ENCODE measurements around the gene CAMSAP2. TPM values are rescaled to one million over a fixed set of nuclear protein-coding genes. Genes with fewer than 3 reads are reported as not detected.
"Not testable (repeated sequence)": the region's sequence is repeated elsewhere in the genome, so short reads cannot be mapped to it uniquely, and the experiment has no call there.

CAMSAP2 gene
- total RNA-seq, 1 donor from 2014 or later = 37.5 TPM

DNA sequence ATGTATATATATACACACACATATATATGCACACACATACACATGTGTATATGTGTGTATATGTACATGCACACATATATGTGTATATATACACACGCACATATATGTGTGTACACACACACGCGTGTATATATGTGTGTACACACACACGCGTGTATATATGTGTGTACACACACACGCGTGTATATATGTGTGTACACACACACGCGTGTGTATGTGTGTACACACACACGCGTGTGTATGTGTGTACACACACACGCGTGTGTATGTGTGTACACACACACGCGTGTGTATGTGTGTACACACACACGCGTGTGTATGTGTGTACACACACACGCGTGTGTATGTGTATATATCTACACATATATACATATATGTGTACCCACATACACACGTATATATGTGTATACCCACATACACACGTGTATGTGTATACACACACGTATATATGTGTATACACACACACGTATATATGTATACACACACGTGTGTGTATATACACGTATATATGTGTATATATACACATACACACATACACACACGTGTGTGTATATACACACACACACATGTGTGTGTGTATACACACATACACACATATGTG is 78.0 kb downstream of the CAMSAP2 start:
- ATAC-seq (ENCODE audit: poor library complexity); intact Hi-C loops (cut with DNase I); DNase-seq: not testable (repeated sequence)

DNA sequence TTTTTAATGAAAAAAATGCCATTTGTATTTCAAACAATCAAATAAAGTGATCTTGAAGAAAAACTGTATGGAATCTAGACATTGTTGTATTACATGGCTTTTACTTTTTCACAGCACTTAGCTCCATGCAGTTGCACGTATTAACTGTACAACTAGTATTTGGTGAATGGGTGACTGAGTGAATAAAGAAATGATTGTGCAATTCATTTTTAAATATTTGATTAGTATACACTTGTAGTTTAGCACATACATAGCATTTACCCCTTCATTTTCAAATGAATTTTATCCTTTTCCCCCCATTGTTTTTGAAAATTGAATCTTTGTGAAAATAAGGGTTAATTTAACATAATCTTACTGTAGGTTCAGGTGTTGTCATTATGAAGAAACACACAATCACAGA is 79.6 kb downstream of the CAMSAP2 start:
- intact Hi-C loops (cut with DNase I) = no loop called here
- no peak for ATAC-seq (ENCODE audit: poor library complexity)
- DNase-seq = no peak

DNA sequence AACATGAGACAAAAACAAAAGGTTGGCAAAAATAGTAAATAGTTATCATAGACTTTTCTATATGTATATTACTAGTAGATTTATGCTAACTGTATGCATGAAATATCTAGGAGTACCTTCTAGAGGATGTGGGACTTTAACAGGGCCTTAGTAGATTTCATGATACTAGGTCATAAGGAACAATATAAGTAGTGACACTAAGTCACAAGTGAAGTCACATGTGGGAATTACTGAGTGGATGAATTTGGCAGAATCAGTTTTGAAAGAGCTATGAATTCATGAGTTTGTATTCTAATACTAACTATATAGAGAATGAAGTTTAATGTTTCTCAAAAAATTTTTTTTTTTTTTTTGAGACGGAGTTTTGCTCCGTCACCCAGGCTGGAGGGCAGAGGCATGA is 81.0 kb downstream of the CAMSAP2 start:
- DNase-seq (no peak), ATAC-seq (ENCODE audit: poor library complexity) (no peak)
- intact Hi-C loops (cut with DNase I) = no loop called here

DNA sequence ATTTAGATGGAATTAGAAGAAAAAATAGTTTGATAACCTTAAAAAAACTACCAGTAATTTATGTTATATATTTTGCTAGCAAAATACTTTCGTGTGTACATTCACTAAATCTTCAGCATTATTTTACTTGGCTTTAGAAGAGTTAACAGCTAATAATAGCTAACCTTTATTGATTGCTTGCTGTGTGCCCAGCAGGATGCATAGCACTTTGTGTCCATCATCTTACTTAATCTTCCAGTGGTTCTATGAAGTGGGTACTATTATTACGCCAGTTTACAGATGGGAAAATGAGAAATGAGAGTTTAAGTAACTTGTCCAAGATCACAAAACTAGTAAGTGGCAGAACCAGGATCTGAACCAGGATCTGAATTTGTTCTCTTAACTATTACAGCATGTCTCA is 92.4 kb downstream of the CAMSAP2 start:
- DNase-seq = no peak
- intact Hi-C loops (cut with DNase I) = loop anchor here (10.0 kb wide), 1 partner anchor 206 kb away; the partner anchor contains the start of gene KIF14
- no peak for ATAC-seq (ENCODE audit: poor library complexity)

DNA sequence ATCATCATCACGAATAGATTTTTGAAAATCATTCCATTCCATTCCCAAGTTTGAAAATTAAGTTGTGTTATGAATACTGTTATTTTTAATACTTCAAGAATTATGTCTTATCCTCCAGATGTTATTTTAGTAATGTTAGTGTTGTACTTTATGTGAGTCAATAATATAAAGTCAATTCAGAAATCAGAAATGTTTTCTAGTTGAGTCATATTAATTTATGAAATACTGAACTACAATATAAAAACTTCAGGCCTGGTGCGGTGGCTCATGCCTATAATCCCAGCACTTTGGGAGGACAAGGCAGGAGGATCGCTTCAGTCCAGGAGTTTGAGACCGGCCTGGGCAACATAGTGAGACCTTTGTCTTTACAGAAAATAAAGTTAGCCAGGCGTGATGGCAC is 95.7 kb downstream of the CAMSAP2 start:
- DNase-seq (no peak), ATAC-seq (ENCODE audit: poor library complexity) (no peak)
- intact Hi-C loops (cut with DNase I) = loop anchor here (10.0 kb wide), 1 partner anchor 210 kb away; the partner anchor contains the start of gene KIF14

DNA sequence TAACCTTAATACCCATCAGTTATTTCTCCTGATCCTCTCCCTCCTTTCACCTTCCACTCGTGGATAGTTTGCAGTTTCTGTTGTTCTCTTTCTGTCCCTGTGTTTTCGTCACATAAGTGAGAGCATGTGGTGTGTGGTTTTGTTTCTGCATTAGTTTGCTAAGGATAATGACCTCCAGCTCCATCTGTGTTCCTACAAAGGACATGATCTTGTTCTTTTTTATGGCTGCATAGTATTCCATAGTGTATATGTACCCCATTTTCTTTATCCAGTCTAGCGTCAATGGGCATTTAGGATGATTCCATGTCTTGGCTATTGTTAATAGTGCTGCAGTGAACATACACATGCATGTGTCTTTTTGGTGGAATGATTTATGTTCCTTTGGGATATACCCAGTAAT is 97.5 kb downstream of the CAMSAP2 start:
- DNase-seq (no peak), ATAC-seq (ENCODE audit: poor library complexity) (no peak)
- intact Hi-C loops (cut with DNase I) = loop anchor here (10.0 kb wide), 1 partner anchor 211 kb away; the partner anchor contains the start of gene KIF14

DNA sequence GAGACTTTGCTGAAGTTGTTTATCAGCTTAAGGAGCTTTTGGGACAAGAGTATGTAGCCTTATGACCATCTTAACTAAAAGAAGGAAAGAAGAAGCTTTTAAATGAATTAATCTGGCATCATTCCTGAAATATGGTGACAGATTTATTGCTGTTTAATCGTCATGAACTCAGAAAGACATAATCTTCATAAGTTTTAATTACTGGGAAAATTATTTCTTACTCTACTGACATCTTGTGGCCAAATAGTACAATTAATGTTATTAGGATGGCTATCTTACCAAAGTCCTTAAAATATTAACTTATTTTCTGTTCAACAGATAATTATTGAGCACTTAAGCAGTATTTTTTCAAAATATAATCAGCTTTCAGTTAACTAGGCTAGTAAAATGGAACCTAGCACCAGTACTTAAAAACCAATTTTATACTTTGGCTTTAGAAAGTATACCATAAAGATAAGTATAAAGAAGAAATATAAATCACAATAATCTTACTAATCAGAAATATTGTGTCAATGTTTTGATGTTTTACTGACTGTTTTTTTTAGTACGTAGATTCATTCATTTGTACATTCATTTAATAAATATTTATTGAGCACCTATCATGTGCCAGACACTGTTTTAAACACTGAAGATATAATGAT is 99.4 kb downstream of the CAMSAP2 start:
- intact Hi-C loops (cut with DNase I) = loop anchor here (10.0 kb wide), 1 partner anchor 213 kb away; the partner anchor contains the start of gene KIF14
- no peak for ATAC-seq (ENCODE audit: poor library complexity)
- no peak for DNase-seq

DNA sequence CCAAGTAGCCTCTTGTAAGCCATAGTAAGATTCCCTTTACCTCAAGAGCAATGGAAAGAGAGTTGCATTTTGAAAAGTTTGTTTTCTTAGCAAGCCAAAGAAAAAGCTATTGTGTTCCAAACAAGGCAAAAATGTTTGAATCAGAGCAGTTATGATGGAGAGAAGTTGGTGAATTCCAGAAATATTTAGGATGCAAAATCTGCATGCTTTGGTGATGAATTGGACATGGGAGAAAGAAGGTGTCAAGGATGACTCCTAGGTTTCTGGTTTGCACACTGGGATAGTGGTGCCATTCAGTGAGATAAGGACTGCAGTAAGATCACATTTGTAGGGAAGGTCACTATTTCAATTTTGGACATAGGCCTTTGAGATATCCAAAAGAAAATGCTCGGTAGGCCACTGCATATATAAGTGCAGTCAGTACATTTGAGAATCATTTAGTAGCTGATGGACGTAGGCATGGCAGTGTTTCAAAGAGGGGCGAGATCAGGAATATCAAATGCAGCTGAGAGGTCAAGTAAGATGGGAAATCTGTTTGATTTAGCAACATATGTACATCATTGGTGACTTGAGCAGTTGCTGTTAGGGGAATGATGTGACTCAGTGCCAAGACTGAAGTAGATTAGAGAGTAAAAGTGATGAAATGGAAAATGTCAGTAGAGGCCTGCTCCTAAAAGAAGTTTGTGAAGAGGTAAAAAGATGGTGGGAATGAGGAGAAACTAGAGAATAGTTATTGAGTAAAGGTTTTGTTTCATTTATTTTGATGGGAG is 100.2 kb downstream of the CAMSAP2 start:
- no peak for DNase-seq
- intact Hi-C loops (cut with DNase I) = loop anchor here (10.0 kb wide), 1 partner anchor 214 kb away; the partner anchor contains the start of gene KIF14

DNA sequence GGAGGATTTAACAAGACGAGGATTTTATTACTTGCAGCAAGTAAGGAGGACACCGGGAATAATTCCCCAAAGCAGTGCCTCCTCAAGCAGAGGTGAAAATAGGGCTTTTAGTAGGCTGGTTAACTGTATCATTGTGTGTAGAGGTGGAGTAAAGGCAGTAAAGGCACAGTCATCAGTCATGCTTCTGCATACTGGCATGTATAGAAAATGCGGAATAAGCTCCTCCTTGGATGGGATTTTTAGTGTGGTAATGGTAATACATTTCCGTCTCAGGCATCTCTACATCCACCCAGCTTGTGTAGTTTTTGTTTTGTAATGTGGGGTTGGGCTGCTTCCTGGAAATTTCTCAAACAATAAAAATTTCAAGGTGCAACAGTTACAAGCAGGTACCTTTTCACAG is 106.7 kb downstream of the CAMSAP2 start:
- intact Hi-C loops (cut with DNase I) = no loop called here
- ATAC-seq (ENCODE audit: poor library complexity) (no peak), DNase-seq (no peak)

More for the DNA sequence above, 100.2 kb downstream of the CAMSAP2 start:
- no peak for ATAC-seq (ENCODE audit: poor library complexity)

DNA sequence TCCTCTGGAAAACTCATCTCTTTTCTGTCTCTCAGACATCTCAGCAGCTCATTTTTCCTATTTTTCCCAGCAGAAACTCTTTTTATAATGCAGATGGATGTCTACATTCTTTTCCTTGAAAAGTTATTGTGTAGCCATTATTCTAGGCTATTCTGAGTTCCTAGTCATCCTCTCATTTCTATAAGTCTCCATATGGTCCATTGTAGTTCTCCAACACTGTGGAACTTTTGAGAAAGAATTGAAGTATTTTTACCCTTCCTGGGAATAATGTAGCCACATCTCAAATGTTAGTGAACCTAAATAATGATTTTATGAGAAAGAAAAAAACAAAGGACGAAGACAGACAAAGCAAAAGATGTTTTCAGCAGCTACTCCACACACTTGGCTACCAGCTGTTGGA is 107.7 kb downstream of the CAMSAP2 start:
- intact Hi-C loops (cut with DNase I) = no loop called here
- ATAC-seq (ENCODE audit: poor library complexity) = no peak
- DNase-seq = no peak

DNA sequence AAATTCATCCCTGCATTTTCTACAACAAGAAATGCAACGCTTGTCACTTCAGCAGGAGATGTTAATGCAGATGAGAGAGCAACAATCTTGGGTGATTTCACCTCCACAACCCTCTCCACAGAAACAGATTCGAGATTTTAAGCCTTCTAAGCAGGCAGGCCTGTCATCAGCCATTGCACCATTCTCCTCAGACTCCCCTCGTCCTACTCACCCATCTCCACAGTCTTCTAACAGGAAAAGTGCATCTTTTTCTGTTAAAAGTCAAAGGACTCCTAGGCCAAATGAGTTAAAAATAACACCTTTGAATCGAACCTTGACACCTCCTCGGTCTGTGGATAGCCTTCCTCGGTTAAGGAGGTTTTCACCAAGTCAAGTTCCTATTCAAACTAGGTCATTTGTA is 110.7 kb downstream of the CAMSAP2 start:
- intact Hi-C loops (cut with DNase I) = no loop called here

DNA sequence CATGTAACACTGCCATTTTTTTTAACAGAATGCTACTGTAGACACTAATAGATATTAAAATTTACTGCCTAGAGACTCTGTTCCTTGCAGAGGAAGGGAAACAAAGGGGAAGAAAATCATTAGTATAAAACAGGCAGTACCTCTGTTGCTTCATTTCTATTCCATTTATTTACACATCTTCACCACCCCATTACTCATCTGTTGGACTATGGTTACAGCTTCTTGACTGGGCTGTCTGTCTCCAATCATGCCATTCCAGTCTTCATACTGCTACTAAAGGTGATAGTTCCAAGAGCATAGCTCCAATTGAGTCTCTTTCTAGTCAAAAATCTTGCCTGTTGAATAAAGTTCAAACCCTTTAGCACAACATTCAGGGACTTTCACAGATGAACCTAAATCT is 111.9 kb downstream of the CAMSAP2 start:
- DNase-seq (no peak), ATAC-seq (ENCODE audit: poor library complexity) (no peak)
- intact Hi-C loops (cut with DNase I) = no loop called here

More for the DNA sequence above, 110.7 kb downstream of the CAMSAP2 start:
- DNase-seq (no peak), ATAC-seq (ENCODE audit: poor library complexity) (no peak)

DNA sequence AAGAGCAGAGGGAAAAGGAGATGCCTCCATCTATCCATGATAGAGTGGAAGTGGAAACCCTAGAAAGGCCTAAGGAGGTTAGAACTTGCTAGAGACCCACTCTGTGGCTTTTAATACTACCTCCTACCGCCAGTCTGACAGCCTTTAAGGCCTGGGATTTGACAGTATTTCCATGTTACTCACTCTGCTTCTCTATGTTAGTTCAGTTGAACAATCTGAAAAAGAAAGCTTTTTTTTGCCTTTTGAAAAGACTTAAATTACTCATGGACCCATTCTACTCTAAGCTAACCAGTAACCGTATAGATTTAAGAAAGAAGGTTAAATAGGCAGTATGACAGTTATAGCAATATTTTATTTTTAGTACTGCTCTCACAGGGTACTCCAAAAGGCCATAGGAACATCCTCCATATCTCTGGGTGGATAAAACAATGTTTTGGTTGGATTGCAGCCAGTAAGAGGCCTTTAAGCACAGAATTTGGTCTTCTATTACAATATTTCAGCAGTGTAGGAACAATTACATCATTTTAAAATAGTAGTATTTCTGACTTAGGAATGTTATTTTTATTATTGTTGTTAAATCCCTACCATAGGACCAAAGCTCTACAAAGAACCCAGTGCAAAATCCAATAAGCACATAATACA is 118.1 kb downstream of the CAMSAP2 start:
- intact Hi-C loops (cut with DNase I) = no loop called here
- ATAC-seq (ENCODE audit: poor library complexity) (no peak), DNase-seq (no peak)

DNA sequence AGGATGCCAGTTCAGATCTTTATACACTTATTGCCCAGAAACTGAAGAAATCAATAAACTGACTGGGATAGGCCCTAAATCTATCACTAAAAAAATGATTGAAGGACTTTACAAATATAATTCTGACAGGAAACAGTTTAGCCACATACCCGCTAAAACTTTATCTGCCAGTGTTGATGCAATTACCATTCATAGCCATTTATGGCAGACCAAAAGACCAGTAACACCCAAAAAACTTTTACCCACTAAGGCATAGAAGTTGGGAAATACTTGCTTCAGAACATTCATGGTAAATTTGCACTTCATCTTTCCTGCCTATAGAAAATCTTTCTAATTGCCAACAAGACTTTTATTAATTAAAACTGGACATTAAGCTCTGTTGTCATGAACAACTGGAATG is 119.1 kb downstream of the CAMSAP2 start:
- DNase-seq = no peak
- no peak for ATAC-seq (ENCODE audit: poor library complexity)
- intact Hi-C loops (cut with DNase I) = no loop called here

DNA sequence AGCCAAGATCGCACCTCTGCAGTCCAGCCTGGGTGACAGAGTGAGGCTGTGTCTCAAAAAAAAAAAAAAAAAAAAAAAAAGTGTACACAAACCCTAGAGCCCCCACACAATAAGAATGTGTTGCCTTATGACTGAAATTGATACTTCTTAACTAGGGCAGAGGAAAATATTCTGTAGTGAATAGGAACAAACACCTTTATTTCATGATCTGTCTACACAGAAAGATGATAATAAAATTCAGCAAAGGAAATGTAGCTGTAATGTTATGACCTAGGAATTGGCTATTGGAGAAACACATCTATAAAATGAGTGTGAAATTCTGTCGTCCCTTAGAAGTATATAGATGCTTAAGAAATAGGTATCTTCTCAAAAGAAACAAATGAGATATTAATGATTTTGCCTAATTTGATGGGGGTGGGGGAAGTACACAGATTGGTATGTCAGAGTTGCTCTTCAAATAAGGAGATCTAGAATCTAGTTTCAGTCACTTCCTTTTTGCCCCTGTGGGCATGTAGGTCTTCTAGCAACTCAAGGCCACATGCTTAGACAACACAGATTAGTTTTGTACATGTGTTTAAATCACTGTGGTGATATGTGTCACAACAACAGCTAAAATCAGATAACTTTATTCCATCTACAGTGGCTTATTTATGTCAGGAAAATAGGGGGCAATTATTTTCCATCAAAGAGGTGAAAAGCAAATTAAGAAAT is 123.4 kb downstream of the CAMSAP2 start:
- DNase-seq (no peak), ATAC-seq (ENCODE audit: poor library complexity) (no peak)
- intact Hi-C loops (cut with DNase I) = no loop called here

DNA sequence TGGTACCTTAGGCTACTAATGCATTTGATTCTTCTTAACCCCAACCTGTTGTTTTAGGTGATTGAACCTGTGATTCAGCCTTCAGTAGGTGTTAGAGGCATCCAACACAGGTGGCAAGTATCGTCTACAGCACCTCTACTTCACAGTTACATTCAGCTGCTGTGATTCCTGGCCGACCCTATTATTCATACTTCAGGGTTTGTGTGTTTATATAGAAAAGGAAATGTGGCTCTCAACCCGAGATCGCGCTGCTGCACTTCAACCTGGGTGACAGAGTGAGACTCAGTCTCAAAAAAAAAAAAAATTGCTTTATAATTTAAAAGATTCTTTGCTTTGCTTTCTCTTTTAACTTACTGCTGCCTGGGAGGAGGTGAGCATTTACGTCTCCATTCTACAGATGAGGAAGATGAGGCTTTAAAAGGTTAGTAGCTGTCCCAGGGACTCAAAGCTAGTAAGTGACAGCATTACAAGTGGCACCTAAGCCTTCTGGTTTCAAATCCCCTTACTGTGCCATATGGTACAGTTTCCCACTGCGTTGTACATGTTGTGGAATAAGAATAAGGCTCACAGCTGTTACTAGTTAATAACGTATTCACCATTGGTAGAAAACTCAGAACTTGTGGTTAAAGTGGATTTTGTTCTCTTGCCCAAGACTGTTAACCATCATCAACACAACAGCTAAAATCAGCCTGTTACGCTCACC is 124.2 kb downstream of the CAMSAP2 start:
- DNase-seq (no peak), ATAC-seq (ENCODE audit: poor library complexity) (no peak)
- intact Hi-C loops (cut with DNase I) = no loop called here

DNA sequence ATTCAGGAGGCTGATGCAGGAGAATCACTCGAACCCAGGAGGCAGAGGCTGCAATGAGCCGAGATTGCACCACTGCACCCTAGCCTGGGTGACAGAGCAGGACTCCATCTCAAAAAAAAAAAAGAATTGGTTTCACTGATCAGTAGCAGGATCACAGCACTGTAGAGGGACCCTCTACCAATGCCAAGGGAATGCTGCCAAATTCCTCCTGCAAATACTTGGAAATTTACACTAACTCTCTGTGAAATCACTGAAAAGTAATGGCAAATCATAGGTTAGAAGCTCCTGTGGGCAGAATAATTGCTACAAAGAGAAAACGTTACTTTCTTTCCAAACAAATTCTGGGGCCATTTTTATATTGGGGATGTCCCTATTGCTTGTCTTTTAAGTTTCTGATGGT is 127.4 kb downstream of the CAMSAP2 start:
- intact Hi-C loops (cut with DNase I) = no loop called here
- no peak for DNase-seq
- no peak for ATAC-seq (ENCODE audit: poor library complexity)

DNA sequence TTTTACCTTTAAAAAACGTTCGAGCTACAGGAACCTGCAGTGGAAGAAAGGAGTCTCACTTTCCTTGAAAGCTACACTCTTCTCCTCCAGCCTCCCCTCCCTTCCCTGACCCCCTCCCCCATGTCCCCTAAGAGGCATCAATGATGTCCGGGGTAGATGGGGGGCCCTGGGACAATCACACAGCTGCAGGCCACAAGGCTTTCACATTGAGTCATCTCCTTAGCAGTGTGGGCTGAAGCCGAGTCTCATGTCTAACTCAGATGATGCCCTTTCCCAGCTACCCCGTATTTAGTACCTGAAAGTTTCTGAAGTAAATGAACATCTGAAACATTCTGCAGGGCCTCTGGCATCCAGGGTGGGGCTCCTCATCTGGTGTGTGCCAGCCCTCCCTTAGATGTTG is 127.8 kb downstream of the CAMSAP2 start:
- intact Hi-C loops (cut with DNase I) = no loop called here
- ATAC-seq (ENCODE audit: poor library complexity) (no peak), DNase-seq (no peak)
